H1 (cell line): ENCODE measurements around the gene ZNF644. TPM values are rescaled to one million over a fixed set of nuclear protein-coding genes. Genes with fewer than 3 reads are reported as not detected.

Experiments used
- EGR1 ChIP-seq: IDR thresholded peaks from 2 replicates; pipeline ENCODE4 v1.6.1; 2011; ENCODE audit warnings: low read depth, low read length, borderline replicate concordance
- JUN ChIP-seq: IDR thresholded peaks from 2 replicates; pipeline ENCODE4 v1.6.1; 2011; ENCODE audit warnings: low read depth, mild to moderate bottlenecking, improper control_type of control experiment, low read length
- POU5F1 ChIP-seq: IDR thresholded peaks from 2 replicates; pipeline ENCODE4 v1.6.1; 2011; ENCODE audit warnings: low read depth, mild to moderate bottlenecking, low read length, moderate library complexity
- RNF2 ChIP-seq: fragments of 200-900, 300-1000 bp; sonication (generic); IDR thresholded peaks from 2 replicates; pipeline ENCODE4 v1.7.1; 2016; ENCODE audit warnings: borderline replicate concordance, low read depth, mild to moderate bottlenecking, antibody characterized with exemption, low read length; ENCODE audit not compliant: poor library complexity, severe bottlenecking; ENCODE audit errors: missing control alignments
- RXRA ChIP-seq: IDR thresholded peaks from 2 replicates; pipeline ENCODE4 v1.6.1; 2011; ENCODE audit warnings: low read depth, mild to moderate bottlenecking, low read length, moderate library complexity; ENCODE audit not compliant: insufficient read depth
- SP1 ChIP-seq: IDR thresholded peaks from 2 replicates; pipeline ENCODE4 v1.6.1; 2011; ENCODE audit warnings: low read depth, low read length
- SUZ12 ChIP-seq: fragments of 200-600 bp; sonication (generic); IDR thresholded peaks from 2 replicates; pipeline ENCODE4 v1.6.1; 2012; ENCODE audit warnings: mild to moderate bottlenecking, inconsistent platforms, low read length, moderate library complexity, mixed read lengths
- TAF7 ChIP-seq: optimal IDR thresholded peaks from 2 replicates; pipeline ENCODE3; 2011; ENCODE audit warnings: low read depth, mild to moderate bottlenecking, inconsistent platforms, low read length, moderate library complexity, borderline replicate concordance
- polyA plus RNA-seq, 7 experiments: library from polyadenylated mRNA; depleted of rRNA in 3 of 7; stranded (reverse) in 5 of 7; unstranded in 2 of 7; fragments of >200 nt in 5 of 7; fragments of 200-250 nt in 2 of 7; gene quantifications; 1 replicate in 5 of 7; 2 replicates in 1 of 7; 4 replicates in 1 of 7; pipeline versions ENCODE4 v1.2.1 to v1.2.3, GENCODE V29; 2011 to 2013; ENCODE audit warnings: missing spikeins in 2 of 7, mixed read lengths in 2 of 7
- total RNA-seq: library from RNA; stranded (reverse); fragmentation: NEBNext Ultra II Directional; extraction: Animal tissue kit (Norgen Biotek cat#: 25700); gene quantifications from 2 replicates; pipeline ENCODE4 v1.2.1, GENCODE V29; 2021

The ZNF644 gene
- total and polyA plus RNA-seq, 2 of the 8 experiments (the other 6 are each of a cell fraction or from before 2014, with no cell fraction given), result 14.5 to 93.5 TPM

- TF ChIP-seq TAF7 (no peak), RNF2 (no peak), POU5F1 (0 out of 2 replicates have a peak, but pooled peaks have one; percentile 4), JUN (no peak), EGR1 (no peak), SP1 (no peak), SUZ12 (no peak), RXRA (0 out of 2 replicates have a peak, but pooled peaks have one; percentile 34)
- TF ChIP-seq, all 59 proteins: peak for 3
These were observed 95.6 kb downstream of the ZNF644 start (continued) for GRCh38 chr1:90925928-90926869.
